Karpas-422 (cell line): ENCODE results near the gene C7orf57. TPM values are rescaled to one million over a fixed set of nuclear protein-coding genes. Genes with fewer than 3 reads are reported as not detected.
A peak's percentile ranks its signal among the peaks of the same experiment; 100 is the strongest.

Experiments used
- DNase-seq: peaks from one replicate; pipeline ENCODE4 v3.0.0-alpha.2; 2015
- H2AFZ ChIP-seq: fragments of 200-600 bp; sonication (generic); 2 replicates; pipeline ENCODE4 v1.6.1; 2014; ENCODE audit warnings: antibody characterized with exemption, low read length, mixed read lengths
- H3K27ac ChIP-seq: fragments of 200-600 bp; sonication (generic); 2 replicates; pipeline ENCODE4 v1.5.1; 2014; ENCODE audit warnings: mild to moderate bottlenecking, low read length, moderate library complexity
- H3K27me3 ChIP-seq: fragments of 200-600 bp; sonication (generic); 2 replicates; pipeline ENCODE4 v1.6.1; 2014; ENCODE audit warnings: low read length, mixed read lengths
- H3K36me3 ChIP-seq: fragments of 200-600 bp; sonication (generic); 2 replicates; pipeline ENCODE4 v1.6.1; 2014; ENCODE audit warnings: low read length, mixed read lengths; ENCODE audit not compliant: insufficient read depth
- H3K4me1 ChIP-seq: fragments of 200-600 bp; sonication (generic); 2 replicates; pipeline ENCODE4 v1.6.1; 2014; ENCODE audit warnings: mild to moderate bottlenecking, low read length, mixed read lengths
- H3K4me2 ChIP-seq: fragments of 200-600 bp; sonication (generic); 2 replicates; pipeline ENCODE4 v1.6.1; 2014; ENCODE audit warnings: low read length, low read depth, mild to moderate bottlenecking; ENCODE audit not compliant: poor library complexity, severe bottlenecking
- H3K4me3 ChIP-seq: fragments of 200-600 bp; sonication (generic); 2 replicates; pipeline ENCODE4 v1.5.1; 2014; ENCODE audit warnings: mild to moderate bottlenecking, antibody characterized with exemption, low read length, mixed read lengths
- H3K79me2 ChIP-seq: fragments of 200-600 bp; sonication (generic); 2 replicates; pipeline ENCODE4 v1.6.1; 2014; ENCODE audit warnings: mild to moderate bottlenecking, low read length, mixed read lengths
- H3K9ac ChIP-seq: fragments of 200-600 bp; sonication (generic); 2 replicates; pipeline ENCODE4 v1.6.0; 2014; ENCODE audit warnings: low read length
- H3K9me2 ChIP-seq: fragments of 200-600 bp; sonication (generic), shearing (Covaris generic); replicated peaks from 2 replicates; pipeline ENCODE4 v1.6.0; 2014; ENCODE audit warnings: mild to moderate bottlenecking, low read length, moderate library complexity; ENCODE audit not compliant: insufficient read depth
- H3K9me3 ChIP-seq: fragments of 300-700, 200-600 bp; sonication (generic); 2 replicates; pipeline ENCODE4 v1.6.1; 2014; ENCODE audit warnings: low read length, mixed read lengths
- H4K20me1 ChIP-seq: fragments of 200-600 bp; sonication (generic); 2 replicates; pipeline ENCODE4 v1.6.1; 2014; ENCODE audit warnings: mild to moderate bottlenecking, antibody characterized with exemption, low read length, low read depth; ENCODE audit not compliant: insufficient read depth
- total RNA-seq: library from RNA; depleted of rRNA; stranded (reverse); fragments of >200 nt; shearing (Covaris generic); gene quantifications from 2 replicates; pipeline ENCODE4 v1.2.3, GENCODE V29; 2014; ENCODE audit warnings: low replicate concordance

Gene C7orf57
- total RNA-seq, 1 experiment from 2014 or later: not detected

DNA sequence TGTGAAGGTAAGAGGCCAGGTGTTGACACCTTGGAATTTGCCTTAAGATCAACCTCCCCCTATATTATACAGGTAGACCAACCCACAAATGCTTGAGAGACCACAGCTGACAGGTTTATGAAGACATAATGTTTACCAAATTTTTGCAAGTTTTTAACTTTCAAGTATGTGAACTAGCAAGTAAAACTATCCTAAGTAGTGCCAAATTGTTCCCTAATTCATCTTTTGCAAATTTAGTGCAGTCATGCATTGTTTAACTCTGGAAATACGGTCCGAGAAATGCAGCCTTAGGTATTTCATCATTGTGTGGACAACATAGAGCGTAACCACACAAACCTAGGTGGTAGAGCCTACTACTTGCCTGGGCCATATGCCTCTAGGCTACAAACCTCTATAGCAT lies 64.4 kb downstream of the C7orf57 start:
- H3K27me3 ChIP-seq: no peaks in the 10 kb centered on the region
- H2AFZ ChIP-seq: no peak overlapping the region
- no peaks in the 10 kb centered on the region for H4K20me1 ChIP-seq
- H3K9ac ChIP-seq: no peak overlapping the region
- no peak for DNase-seq
- H3K27ac ChIP-seq: no peak overlapping the region
- no peaks in the 10 kb centered on the region for H3K36me3 ChIP-seq
- H3K4me1 ChIP-seq: no peaks in the 10 kb centered on the region
- no peak overlapping the region for H3K4me3 ChIP-seq
- no peaks in the 10 kb centered on the region for H3K79me2 ChIP-seq
- no peaks in the 10 kb centered on the region for H3K9me3 ChIP-seq
- H3K4me2 ChIP-seq: no peak overlapping the region
- no peaks in the 10 kb centered on the region for H3K9me2 ChIP-seq

DNA sequence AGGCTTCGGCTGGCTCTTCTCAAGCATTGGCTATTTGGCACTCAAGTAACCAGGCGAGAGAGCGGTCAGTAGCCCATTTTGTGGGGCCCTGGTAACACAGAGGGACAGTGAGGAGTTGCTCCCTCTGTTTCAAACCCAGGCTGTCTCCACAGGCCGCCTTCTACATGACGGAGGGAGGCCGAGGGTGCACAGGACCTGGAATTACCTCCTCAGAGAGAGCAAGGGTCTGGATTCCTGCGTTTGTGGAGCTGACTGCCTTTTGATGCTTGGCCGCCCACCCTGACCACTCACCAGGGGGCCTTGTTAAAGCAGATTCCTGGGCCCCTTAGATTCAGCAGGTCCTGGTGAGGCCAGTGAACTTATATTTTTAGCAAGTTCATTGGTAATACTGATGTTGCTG lies 66.0 kb downstream of the C7orf57 start:
- no peaks in the 10 kb centered on the region for H4K20me1 ChIP-seq
- H3K36me3 ChIP-seq: no peaks in the 10 kb centered on the region
- H3K9ac ChIP-seq: no peak overlapping the region
- no peak for DNase-seq
- no peaks in the 10 kb centered on the region for H3K4me1 ChIP-seq
- no peaks in the 10 kb centered on the region for H3K79me2 ChIP-seq
- no peak overlapping the region for H3K4me2 ChIP-seq
- H3K27me3 ChIP-seq: no peaks in the 10 kb centered on the region
- H3K4me3 ChIP-seq: no peak overlapping the region
- no peaks in the 10 kb centered on the region for H3K9me2 ChIP-seq
- no peak overlapping the region for H3K27ac ChIP-seq
- no peaks in the 10 kb centered on the region for H3K9me3 ChIP-seq
- H2AFZ ChIP-seq: no peak overlapping the region

- no peak overlapping the region for H3K4me2 ChIP-seq
- H3K4me3 ChIP-seq: no peak overlapping the region
- no peak overlapping the region for H3K9ac ChIP-seq
- no peaks in the 10 kb centered on the region for H3K36me3 ChIP-seq
- no peaks in the 10 kb centered on the region for H3K27me3 ChIP-seq
- DNase-seq: peak; percentile 68
- H3K9me2 ChIP-seq: no peaks in the 10 kb centered on the region
- H3K4me1 ChIP-seq: no peaks in the 10 kb centered on the region
- H2AFZ ChIP-seq: no peak overlapping the region
- H3K79me2 ChIP-seq: no peaks in the 10 kb centered on the region
- H4K20me1 ChIP-seq: no peaks in the 10 kb centered on the region
- no peaks in the 10 kb centered on the region for H3K9me3 ChIP-seq
- no peak overlapping the region for H3K27ac ChIP-seq
Measured at GRCh38 chr7:48101968-48102367, 66.6 kb downstream of the C7orf57 start.

GRCh38 chr7:48102530-48102929 lies 67.2 kb downstream of the C7orf57 start:
- Histone ChIP-seq H3K27me3 (no peaks in the 10 kb centered on the region), H3K9me3 (no peaks in the 10 kb centered on the region), H3K9me2 (no peaks in the 10 kb centered on the region), H3K27ac (no peak overlapping the region), H3K4me3 (no peak overlapping the region), H3K79me2 (no peaks in the 10 kb centered on the region), H4K20me1 (no peaks in the 10 kb centered on the region), H3K4me1 (no peaks in the 10 kb centered on the region), H3K9ac (no peak overlapping the region), H3K36me3 (no peaks in the 10 kb centered on the region), H2AFZ (no peak overlapping the region), H3K4me2 (no peak overlapping the region)
- no peak for DNase-seq

GRCh38 chr7:48105045-48105444 lies 69.7 kb downstream of the C7orf57 start:
- H3K36me3 ChIP-seq: no peaks in the 10 kb centered on the region

DNA sequence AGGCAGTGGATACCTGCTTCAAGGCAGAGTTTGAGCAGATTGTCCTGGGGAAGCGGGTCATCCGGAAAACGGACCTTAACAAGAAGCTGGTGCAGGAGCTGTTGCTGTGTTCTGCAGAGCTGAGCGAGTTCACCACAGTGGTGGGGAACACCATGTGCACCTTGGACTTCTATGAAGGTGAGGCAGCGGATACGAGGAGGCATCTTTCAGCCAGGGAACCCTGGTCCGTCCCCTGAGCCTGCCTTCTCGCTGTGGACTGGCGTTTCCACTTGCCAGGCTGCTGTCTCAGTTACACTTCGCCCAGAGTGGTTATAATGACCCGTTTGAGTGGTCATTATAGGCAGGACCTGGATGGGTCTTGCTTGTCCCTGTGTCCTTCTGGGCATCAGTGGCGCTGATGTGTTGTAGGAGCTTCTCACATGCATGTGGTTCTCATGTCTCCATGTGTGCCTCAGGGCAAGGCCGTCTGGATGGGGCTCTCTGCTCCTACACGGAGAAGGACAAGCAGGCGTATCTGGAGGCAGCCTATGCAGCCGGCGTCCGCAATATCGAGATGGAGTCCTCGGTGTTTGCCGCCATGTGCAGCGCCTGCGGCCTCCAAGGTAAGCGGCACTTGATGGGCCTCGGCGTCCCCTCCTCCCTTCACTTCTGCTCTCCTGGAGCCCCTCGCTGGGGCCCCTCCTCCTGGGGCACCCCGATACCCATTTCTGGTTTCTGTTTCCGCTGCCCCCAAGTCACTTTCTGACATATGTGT lies 71.7 kb downstream of the C7orf57 start:
- no peak overlapping the region for H2AFZ ChIP-seq
- no peak overlapping the region for H3K9ac ChIP-seq
- no peak overlapping the region for H3K4me3 ChIP-seq
- no peak overlapping the region for H3K4me2 ChIP-seq
- no peaks in the 10 kb centered on the region for H3K9me3 ChIP-seq
- no peaks in the 10 kb centered on the region for H3K36me3 ChIP-seq
- no peaks in the 10 kb centered on the region for H3K79me2 ChIP-seq
- H3K27me3 ChIP-seq: no peaks in the 10 kb centered on the region
- no peaks in the 10 kb centered on the region for H3K4me1 ChIP-seq
- no peak for DNase-seq
- no peaks in the 10 kb centered on the region for H4K20me1 ChIP-seq
- H3K27ac ChIP-seq: no peak overlapping the region
- H3K9me2 ChIP-seq: no peaks in the 10 kb centered on the region

More at GRCh38 chr7:48105045-48105444, 69.7 kb downstream of the C7orf57 start:
- no peak overlapping the region for H3K4me3 ChIP-seq
- H3K4me2 ChIP-seq: no peak overlapping the region
- H3K27me3 ChIP-seq: no peaks in the 10 kb centered on the region
- DNase-seq: no peak
- no peaks in the 10 kb centered on the region for H4K20me1 ChIP-seq
- H2AFZ ChIP-seq: no peak overlapping the region
- no peaks in the 10 kb centered on the region for H3K79me2 ChIP-seq
- H3K27ac ChIP-seq: no peak overlapping the region
- no peak overlapping the region for H3K9ac ChIP-seq
- H3K9me2 ChIP-seq: no peaks in the 10 kb centered on the region
- no peaks in the 10 kb centered on the region for H3K9me3 ChIP-seq
- H3K4me1 ChIP-seq: no peaks in the 10 kb centered on the region

GRCh38 chr7:48107926-48108472 lies 72.7 kb downstream of the C7orf57 start:
- no peak for DNase-seq
- Histone ChIP-seq H3K4me2 (no peak overlapping the region), H4K20me1 (no peaks in the 10 kb centered on the region), H3K4me1 (no peaks in the 10 kb centered on the region), H3K27ac (no peak overlapping the region), H3K36me3 (no peaks in the 10 kb centered on the region), H3K4me3 (no peak overlapping the region), H3K9ac (no peak overlapping the region), H3K79me2 (no peaks in the 10 kb centered on the region), H2AFZ (no peak overlapping the region), H3K27me3 (no peaks in the 10 kb centered on the region), H3K9me2 (no peaks in the 10 kb centered on the region), H3K9me3 (no peaks in the 10 kb centered on the region)

- DNase-seq: no peak
- no peaks in the 10 kb centered on the region for H3K9me2 ChIP-seq
- H3K36me3 ChIP-seq: no peaks in the 10 kb centered on the region
- no peak overlapping the region for H3K9ac ChIP-seq
- H4K20me1 ChIP-seq: no peaks in the 10 kb centered on the region
- no peak overlapping the region for H3K4me2 ChIP-seq
- no peaks in the 10 kb centered on the region for H3K27me3 ChIP-seq
- H3K4me1 ChIP-seq: no peaks in the 10 kb centered on the region
- H3K27ac ChIP-seq: no peak overlapping the region
- no peak overlapping the region for H2AFZ ChIP-seq
- H3K79me2 ChIP-seq: no peaks in the 10 kb centered on the region
- H3K4me3 ChIP-seq: no peak overlapping the region
- no peaks in the 10 kb centered on the region for H3K9me3 ChIP-seq
Measured at GRCh38 chr7:48108959-48109847, 73.9 kb downstream of the C7orf57 start.
